ENCODE data around the gene SEMA3G.

The SEMA3G gene

GRCh38 chr3:52479037-52479876 lies 34.4 kb upstream of the SEMA3G start:
- DNase-seq = no peak

- DNase-seq = no peak
Measured at GRCh38 chr3:52477796-52478095, 32.8 kb upstream of the SEMA3G start.

- no peak for DNase-seq
Measured at GRCh38 chr3:52477076-52477795, 32.3 kb upstream of the SEMA3G start.

DNA sequence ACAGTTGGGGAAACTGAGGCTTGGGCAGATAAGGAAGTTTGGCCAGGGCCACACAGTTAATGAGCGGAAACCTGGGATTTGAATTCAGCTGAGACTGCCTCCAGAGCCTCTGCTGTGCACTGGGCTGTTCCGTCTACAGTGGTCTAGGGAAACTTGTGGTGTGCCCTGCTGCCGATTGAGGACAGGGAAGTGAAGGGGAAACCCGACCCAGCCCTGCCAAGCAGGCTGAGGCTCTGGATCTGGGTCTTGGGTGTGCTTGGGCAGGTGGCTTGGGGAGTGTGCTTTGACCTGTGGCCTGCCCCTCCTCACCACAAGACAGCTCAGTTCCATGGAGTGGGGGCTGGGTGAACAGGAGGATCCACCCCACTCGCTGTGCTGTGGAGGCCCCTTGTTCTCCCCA lies 28.1 kb upstream of the SEMA3G start:
- no peak for DNase-seq

DNA sequence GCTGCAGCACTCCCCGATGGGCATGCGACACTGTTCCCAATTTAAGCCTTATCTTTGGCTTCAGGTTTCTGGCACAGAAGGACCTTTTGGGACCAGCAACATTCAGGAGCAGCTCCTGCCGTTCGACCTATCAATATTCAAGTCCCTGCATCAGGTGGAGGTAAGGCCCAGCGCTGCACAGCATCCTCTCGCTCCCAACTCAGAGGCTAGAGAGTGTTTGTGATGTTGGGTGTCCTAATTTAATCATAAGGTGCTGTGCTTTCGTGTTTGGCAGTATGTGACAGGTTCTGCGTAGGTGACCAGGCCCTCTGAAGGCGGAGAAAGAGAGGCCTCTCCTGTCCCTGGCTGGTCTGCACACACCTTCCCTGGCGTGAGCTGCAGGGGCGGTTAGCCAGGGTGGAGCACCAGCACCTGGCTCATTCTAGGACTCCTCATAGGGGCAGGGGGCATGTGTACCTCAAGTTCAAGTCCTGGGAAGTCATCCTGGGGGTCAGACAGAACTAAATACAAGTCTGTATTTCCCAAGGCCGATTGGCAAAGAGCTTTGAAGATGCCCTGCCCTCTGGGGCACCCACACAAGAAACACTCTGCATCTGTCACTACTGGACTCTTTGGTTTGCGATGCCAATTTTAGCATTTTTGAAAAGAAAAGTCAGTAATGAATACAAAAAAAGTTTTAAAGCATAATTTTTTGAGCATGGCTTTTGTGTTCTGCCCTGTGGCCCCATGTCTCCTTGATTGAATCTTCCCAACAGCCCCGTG lies 27.5 kb upstream of the SEMA3G start:
- no peak for DNase-seq

DNA sequence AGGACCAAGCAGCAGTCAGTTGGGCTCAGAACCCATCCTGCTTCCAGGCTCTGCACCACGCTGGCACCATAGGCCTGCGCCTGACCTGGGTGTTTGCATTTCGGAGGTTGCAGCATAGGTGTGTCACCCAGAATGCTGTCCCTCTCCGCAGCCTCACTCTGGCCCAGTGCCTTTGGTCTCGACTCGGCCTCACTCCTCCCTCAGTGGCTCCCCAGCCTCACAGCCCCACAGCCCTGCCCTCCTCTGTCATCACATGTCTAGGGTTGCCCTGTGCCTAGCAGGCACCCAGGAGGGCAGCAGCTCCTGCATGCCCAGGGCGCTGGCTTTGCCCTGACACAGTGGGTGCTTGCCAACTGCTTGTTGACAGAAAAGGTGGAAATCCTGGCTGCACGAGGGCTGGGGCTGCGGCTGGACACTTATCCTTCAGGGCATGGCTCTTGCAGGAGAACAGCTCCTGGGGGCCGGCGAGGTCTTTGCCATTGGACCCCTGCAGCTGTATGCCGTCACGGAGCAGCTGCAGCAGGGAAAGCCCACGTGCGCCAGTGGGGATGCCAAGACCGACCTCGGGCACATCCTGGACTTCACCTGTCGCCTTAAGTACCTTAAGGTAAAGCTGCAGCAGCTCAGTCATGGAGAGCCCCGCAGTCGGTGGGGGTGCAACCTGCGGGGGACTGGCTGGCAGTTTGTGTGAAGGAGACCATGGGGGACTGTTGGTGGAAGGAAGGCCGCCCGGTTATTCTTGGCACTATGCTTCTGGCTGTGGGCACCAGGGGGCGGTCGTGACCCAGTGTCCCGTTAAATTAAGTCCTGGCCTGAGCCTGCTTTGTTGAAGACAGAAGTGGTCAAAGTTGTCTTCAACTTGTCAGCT lies 26.7 kb upstream of the SEMA3G start:
- no peak for DNase-seq

DNA sequence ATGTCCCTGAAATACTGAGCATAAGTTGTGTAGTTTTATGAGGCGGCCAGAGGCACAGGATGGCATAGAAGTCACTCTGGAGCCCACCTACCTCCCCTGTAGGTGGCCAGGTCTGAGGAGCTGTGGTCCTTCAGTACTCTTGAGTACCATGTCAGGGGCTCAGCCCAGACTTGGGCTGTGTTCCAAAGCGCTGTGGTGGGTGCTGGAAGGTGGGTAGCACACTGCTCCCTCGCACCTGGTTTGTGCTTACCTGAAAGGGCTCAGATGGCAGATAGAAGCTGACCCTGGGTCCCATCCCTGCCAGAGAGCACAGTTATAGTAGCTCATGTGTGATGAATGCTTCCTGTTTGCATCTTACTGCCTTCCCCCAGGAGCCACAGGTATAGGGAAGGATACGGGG lies 26.0 kb upstream of the SEMA3G start:
- no peak for DNase-seq

GRCh38 chr3:52469001-52469400 lies 24.1 kb upstream of the SEMA3G start:
- no peak for DNase-seq

- DNase-seq = no peak
Measured at GRCh38 chr3:52468336-52468735, 23.4 kb upstream of the SEMA3G start.

DNA sequence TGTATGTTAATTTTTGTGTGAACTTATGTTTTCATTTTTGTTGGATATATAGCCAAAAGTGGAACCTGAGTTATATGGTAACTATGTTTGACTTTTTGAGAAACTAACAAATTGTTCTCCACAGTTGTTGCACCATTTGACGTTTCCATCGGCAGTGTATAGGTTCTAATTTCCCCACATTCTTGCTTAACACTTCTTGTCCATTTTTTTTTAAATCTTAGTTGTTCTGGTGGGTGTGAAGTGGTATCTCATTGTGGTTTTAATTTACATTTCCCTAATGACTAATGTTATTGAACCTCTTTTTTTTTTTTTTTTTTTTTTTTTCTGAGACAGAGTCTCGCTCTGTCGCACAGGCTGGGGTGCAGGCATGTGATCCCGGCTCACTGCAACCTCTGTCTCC lies 18.5 kb upstream of the SEMA3G start:
- DNase-seq = no peak

- DNase-seq = no peak
Measured at GRCh38 chr3:52461874-52462273, 17.0 kb upstream of the SEMA3G start.

DNA sequence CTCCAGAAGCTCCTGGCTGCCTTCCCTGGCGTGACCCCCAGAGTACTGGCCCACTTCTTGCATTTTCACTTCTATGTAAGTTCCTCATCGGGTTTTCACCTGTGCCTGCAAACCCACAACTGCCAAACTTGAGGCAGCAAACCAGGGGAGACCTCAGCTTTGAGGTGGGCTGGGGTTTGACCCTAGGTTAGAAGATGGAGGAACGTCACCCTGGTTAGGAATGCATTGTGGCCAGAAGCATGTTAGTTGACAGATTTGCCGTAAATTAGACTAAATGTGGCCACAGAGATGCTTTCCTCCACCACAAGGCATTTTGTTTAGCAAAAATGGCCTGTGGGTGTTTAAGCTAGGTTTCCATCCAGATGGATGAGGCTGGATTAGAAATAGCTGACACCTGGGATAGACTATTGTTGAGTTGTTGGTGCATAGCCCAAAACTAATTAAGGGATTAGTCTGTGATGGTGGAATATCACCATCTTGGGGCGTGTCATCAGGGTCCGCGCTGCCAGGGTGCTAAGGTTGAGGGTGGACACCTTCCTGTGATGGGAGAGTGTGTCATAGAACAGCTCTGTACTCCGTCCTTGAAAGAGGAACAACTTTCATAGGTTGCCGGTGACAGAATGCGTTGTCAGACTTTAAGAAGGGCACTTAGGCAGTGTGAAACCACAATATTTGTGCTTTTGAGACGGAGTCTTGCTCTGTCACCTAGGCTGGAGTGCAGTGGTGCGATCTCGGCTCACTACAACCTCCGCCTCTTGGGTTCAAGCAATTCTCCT lies 14.1 kb upstream of the SEMA3G start:
- DNase-seq = no peak

- DNase-seq = no peak
Measured at GRCh38 chr3:52458031-52458760, 13.3 kb upstream of the SEMA3G start.

DNA sequence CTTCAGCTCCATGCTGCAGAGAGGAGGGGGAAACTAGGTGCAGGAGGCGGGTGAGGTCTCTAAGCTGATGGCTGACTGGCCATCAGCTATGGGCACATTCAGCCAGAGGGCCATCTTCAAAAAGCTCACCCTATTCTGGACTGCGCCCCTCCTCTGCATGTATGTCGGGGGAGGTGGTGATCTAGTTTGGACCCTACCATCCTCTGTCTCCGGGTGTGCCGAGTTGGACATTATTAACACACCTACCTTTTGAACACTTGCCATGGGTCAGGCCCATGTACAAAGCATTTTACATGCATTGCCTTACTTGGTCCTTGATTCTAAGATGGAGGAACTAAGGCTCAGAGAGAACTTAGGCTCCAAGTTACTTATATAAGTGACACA lies 11.9 kb upstream of the SEMA3G start:
- DNase-seq = no peak

- no peak for DNase-seq
Measured at GRCh38 chr3:52456169-52456799, 11.4 kb upstream of the SEMA3G start.

- DNase-seq = peak; percentile 69
Measured at GRCh38 chr3:52455283-52456168, 10.6 kb upstream of the SEMA3G start, which contains the start of gene NISCH. Gene NISCH, plus strand, starts transcription at chr3:52455604. Its CDS starts 38 bp downstream, at chr3:52455642.

- DNase-seq = no peak
Measured at GRCh38 chr3:52454938-52455282, 10.0 kb upstream of the SEMA3G start.

- no peak for DNase-seq
Measured at GRCh38 chr3:52454250-52454937, 9.5 kb upstream of the SEMA3G start.

Measured in GOT3 (cell line).